ENCODE measurements around the gene TECPR2. TPM values are rescaled to one million over a fixed set of nuclear protein-coding genes. Genes with fewer than 3 reads are reported as not detected.

TECPR2 gene
- total and polyA plus RNA-seq, 10 of the 15 experiments (the other 5 are each of a cell fraction or from before 2014, with no cell fraction given) = 0.15 to 10.0 (median 3.0) TPM

DNA sequence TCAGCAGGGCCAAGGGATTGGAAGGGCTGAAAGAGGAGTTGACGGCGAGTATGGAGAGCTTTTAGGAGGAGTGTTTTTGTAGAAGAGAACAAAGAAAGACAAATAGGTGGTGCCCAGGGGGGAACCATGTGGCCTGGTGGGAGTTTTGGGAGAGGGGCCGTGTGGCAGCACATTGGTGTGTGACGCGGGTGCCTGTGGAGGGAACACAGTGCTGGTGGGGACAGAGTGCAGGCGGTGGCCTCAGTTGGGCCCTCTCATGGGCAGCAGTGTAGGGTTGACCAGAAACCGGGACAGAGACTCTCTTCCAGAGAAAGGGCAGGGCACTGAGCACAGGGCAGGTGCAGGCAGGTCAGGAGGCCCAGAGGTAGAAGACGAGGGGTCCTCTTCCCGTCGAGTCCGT, 56.5 kb downstream of the TECPR2 start (continued):
- TF ChIP-seq, protein P1, sequence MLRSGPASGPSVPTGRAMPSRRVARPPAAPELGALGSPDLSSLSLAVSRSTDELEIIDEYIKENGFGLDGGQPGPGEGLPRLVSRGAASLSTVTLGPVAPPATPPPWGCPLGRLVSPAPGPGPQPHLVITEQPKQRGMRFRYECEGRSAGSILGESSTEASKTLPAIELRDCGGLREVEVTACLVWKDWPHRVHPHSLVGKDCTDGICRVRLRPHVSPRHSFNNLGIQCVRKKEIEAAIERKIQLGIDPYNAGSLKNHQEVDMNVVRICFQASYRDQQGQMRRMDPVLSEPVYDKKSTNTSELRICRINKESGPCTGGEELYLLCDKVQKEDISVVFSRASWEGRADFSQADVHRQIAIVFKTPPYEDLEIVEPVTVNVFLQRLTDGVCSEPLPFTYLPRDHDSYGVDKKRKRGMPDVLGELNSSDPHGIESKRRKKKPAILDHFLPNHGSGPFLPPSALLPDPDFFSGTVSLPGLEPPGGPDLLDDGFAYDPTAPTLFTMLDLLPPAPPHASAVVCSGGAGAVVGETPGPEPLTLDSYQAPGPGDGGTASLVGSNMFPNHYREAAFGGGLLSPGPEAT (IDR thresholded peaks at IDR 0.05; ENCODE audit: low read depth) = no peak
- no peak for TF ChIP-seq POU2F2 (IDR thresholded peaks at IDR 0.05; ENCODE audit: borderline replicate concordance, low read depth, low read length)

- RAD21 ChIA-PET (ENCODE audit: unreplicated experiment) = no interaction called here
- SMC1A ChIA-PET (ENCODE audit: uncharacterized antibody, unreplicated experiment) = no interaction called here
- ATAC-seq (no peak), FAIRE-seq (no peak), DNase-seq (ENCODE audit: low read depth, low spot score) (no peak)
- 93% methylated on average over 8 of the region's 8 CpGs for WGBS (ENCODE audit: insufficient coverage, insufficient replicate concordance, low lambda C conversion rate, missing lambda C conversion rate)
- Histone ChIP-seq H3K4me3 (no peak overlapping the region), H4K20me1 (ENCODE audit: control insufficient read depth, insufficient read depth) (no peaks in the 10 kb centered on the region), H3K4me1 (ENCODE audit: control insufficient read depth, insufficient read depth, low read length) (no peaks in the 10 kb centered on the region), H3K27me3 (replicated peaks in 1 of 2; ENCODE audit: control insufficient read depth in 2 of 2, insufficient read depth in 2 of 2, low read length in 1 of 2) (no peaks in the 10 kb centered on the region), H3K9ac (ENCODE audit: control insufficient read depth, insufficient read depth, low read length) (no peak overlapping the region), H2AFZ (ENCODE audit: control insufficient read depth, low read depth, low read length) (no peak overlapping the region), H3K27ac (ENCODE audit: control insufficient read depth, insufficient read depth) (no peak overlapping the region), H3K9me3 (replicated peaks; ENCODE audit: control insufficient read depth, insufficient read depth, low read length) (no peaks in the 10 kb centered on the region), H3K4me2 (ENCODE audit: control insufficient read depth, insufficient read depth) (no peak overlapping the region), H3K79me2 (ENCODE audit: control insufficient read depth, insufficient read depth, low read length) (no peaks in the 10 kb centered on the region), H3K36me3 (ENCODE audit: control insufficient read depth in 2 of 2, insufficient read depth in 2 of 2, low read length in 1 of 2) (no peaks in the 10 kb centered on the region)
- no TSS peak for BruUV-seq (replicated peaks)
- CTCF ChIA-PET = interaction anchor here (1.4 to 1.6 kb wide), 2 partner anchors 19 to 20 kb away, joined by 4 to 6 read pairs; no protein-coding TSS in a partner anchor
- in situ Hi-C loops (cut with MboI) = no loop called here
- no peak for TF ChIP-seq PKNOX1 (IDR thresholded peaks at IDR 0.05)
- TF ChIP-seq POU2F2 (IDR thresholded peaks at IDR 0.05; ENCODE audit: borderline replicate concordance, low read depth, low read length) = no peak
- TF ChIP-seq USF1 (IDR thresholded peaks at IDR 0.05; ENCODE audit: borderline replicate concordance, extremely low read length, insufficient read depth, low read depth, low read length) = no peak
- TF ChIP-seq MAX (IDR thresholded peaks at IDR 0.05; ENCODE audit: low read depth, low read length) = no peak
- TF ChIP-seq RB1 (IDR thresholded peaks at IDR 0.05; ENCODE audit: borderline replicate concordance) = no peak
- TF ChIP-seq ATF3 (IDR thresholded peaks at IDR 0.05; ENCODE audit: borderline replicate concordance, extremely low read depth, low read depth, low read length) = no peak
- no peak for TF ChIP-seq SKIL (IDR thresholded peaks at IDR 0.05; ENCODE audit: low read depth, poor library complexity, severe bottlenecking)
- TF ChIP-seq ZBED1 (IDR thresholded peaks at IDR 0.05; ENCODE audit: borderline replicate concordance) = no peak
- POLR2A ChIA-PET = no interaction called here
- intact Hi-C loops (cut with micrococcal nuclease; ENCODE audit: unreplicated experiment) = no loop called here
Observed at GRCh38 chr14:102419716-102420115, 57.0 kb downstream of the TECPR2 start.

All from GM12878 (cell line).